Measurements from ENCODE around the gene DUSP8.

GRCh38 chr11:1529286-1529685 lies 42.8 kb downstream of the DUSP8 start:
- TF ChIP-seq CTCF (IDR thresholded peaks at IDR 0.05; ENCODE audit: insufficient read depth, low read length) (no peak), SPI1 (IDR thresholded peaks at IDR 0.05; ENCODE audit: borderline replicate concordance, low read depth) (no peak), POLR2AphosphoS5 (IDR thresholded peaks at IDR 0.05; ENCODE audit: low read depth) (no peak), GABPA (IDR thresholded peaks at IDR 0.05; ENCODE audit: low read depth) (no peak), REST (IDR thresholded peaks at IDR 0.05; ENCODE audit: insufficient replicate concordance, low read depth) (no peak)
